H9 (cell line): Measurements from ENCODE around the gene LDLRAD4. TPM values are rescaled to one million over a fixed set of nuclear protein-coding genes. Genes with fewer than 3 reads are reported as not detected.

Source experiments
- DNase-seq: peaks from one replicate; pipeline ENCODE4 v3.0.0-alpha.2; 2017
- H2AFZ ChIP-seq: one replicate; pipeline ENCODE4 v1.6.1; 2013; ENCODE audit warnings: mild to moderate bottlenecking, low read length, control low read depth, moderate library complexity
- H2AK5ac ChIP-seq: 2 replicates; pipeline ENCODE4 v1.6.1; 2013; ENCODE audit warnings: low read length, control low read depth, mixed read lengths; ENCODE audit not compliant: insufficient read length
- H2BK120ac ChIP-seq: one replicate; pipeline ENCODE4 v1.6.1; 2013; ENCODE audit warnings: low read depth, mild to moderate bottlenecking, low read length, control low read depth, inconsistent platforms; ENCODE audit not compliant: poor library complexity, severe bottlenecking
- H2BK12ac ChIP-seq: 2 replicates; pipeline ENCODE4 v1.6.1; 2013; ENCODE audit warnings: low read length, control low read depth, mixed read lengths, low read depth; ENCODE audit not compliant: insufficient read length
- H2BK15ac ChIP-seq: 2 replicates; pipeline ENCODE4 v1.6.1; 2013; ENCODE audit warnings: low read depth, low read length, control low read depth
- H2BK20ac ChIP-seq: one replicate; pipeline ENCODE4 v1.6.1; 2013; ENCODE audit warnings: low read depth, mild to moderate bottlenecking, low read length, control low read depth, inconsistent platforms; ENCODE audit not compliant: poor library complexity, severe bottlenecking
- H2BK5ac ChIP-seq: 2 replicates; pipeline ENCODE4 v1.6.1; 2013; ENCODE audit warnings: low read length, control low read depth, mixed read lengths; ENCODE audit not compliant: insufficient read length
- H3K14ac ChIP-seq: 2 replicates; pipeline ENCODE4 v1.6.1; 2013; ENCODE audit warnings: low read length, control low read depth; ENCODE audit not compliant: insufficient read depth
- H3K18ac ChIP-seq: 2 replicates; pipeline ENCODE4 v1.6.1; 2013; ENCODE audit warnings: low read depth, mild to moderate bottlenecking, mixed read lengths, low read length, control low read depth; ENCODE audit not compliant: insufficient read length
- H3K23ac ChIP-seq: 2 replicates; pipeline ENCODE4 v1.6.1; 2013; ENCODE audit warnings: low read length, control low read depth, mixed read lengths, low read depth; ENCODE audit not compliant: insufficient read length
- H3K23me2 ChIP-seq: 2 replicates; pipeline ENCODE4 v1.6.1; 2013; ENCODE audit warnings: low read depth, mild to moderate bottlenecking, mixed read lengths, low read length, control low read depth; ENCODE audit not compliant: insufficient read length, poor library complexity, severe bottlenecking
- H3K27ac ChIP-seq: 2 replicates; pipeline ENCODE4 v1.5.1; 2013; ENCODE audit warnings: low read length, control low read depth, mixed read lengths, low read depth; ENCODE audit not compliant: insufficient read length
- H3K27me3 ChIP-seq: 2 replicates; pipeline ENCODE4 v1.6.1; 2013; ENCODE audit warnings: low read length, control low read depth, inconsistent platforms; ENCODE audit not compliant: insufficient read depth
- H3K4ac ChIP-seq: 2 replicates; pipeline ENCODE4 v1.6.1; 2013; ENCODE audit warnings: low read depth, mild to moderate bottlenecking, control low read depth, inconsistent platforms, low read length, moderate library complexity
- H3K4me1 ChIP-seq: 2 replicates; pipeline ENCODE4 v1.6.1; 2013; ENCODE audit warnings: low read length, control low read depth, inconsistent platforms; ENCODE audit not compliant: insufficient read depth
- H3K4me2 ChIP-seq: 2 replicates; pipeline ENCODE4 v1.6.1; 2013; ENCODE audit warnings: low read length, control low read depth, mixed read lengths; ENCODE audit not compliant: insufficient read length, insufficient read depth
- H3K56ac ChIP-seq: 2 replicates; pipeline ENCODE4 v1.6.1; 2013; ENCODE audit warnings: low read depth, mild to moderate bottlenecking, mixed read lengths, low read length, control low read depth; ENCODE audit not compliant: insufficient read length
- H3K79me1 ChIP-seq: 2 replicates; pipeline ENCODE4 v1.6.1; 2013; ENCODE audit warnings: low read depth, mild to moderate bottlenecking, moderate library complexity, low read length, control low read depth, inconsistent platforms; ENCODE audit not compliant: insufficient read depth, poor library complexity, severe bottlenecking
- H3K79me2 ChIP-seq: 2 replicates; pipeline ENCODE4 v1.6.1; 2013; ENCODE audit warnings: low read length, control low read depth, inconsistent platforms; ENCODE audit not compliant: insufficient read depth
- H3K9ac ChIP-seq: 2 replicates; pipeline ENCODE4 v1.6.1; 2013; ENCODE audit warnings: low read length, control low read depth, mixed read lengths; ENCODE audit not compliant: insufficient read length; ENCODE audit errors: extremely low read depth
- H3K9me3 ChIP-seq: one replicate; pipeline ENCODE4 v1.6.1; 2013; ENCODE audit warnings: low read depth, low read length, inconsistent platforms; ENCODE audit not compliant: control insufficient read depth
- H3T11ph ChIP-seq: one replicate; pipeline ENCODE4 v1.6.1; 2013; ENCODE audit warnings: mild to moderate bottlenecking, low read length, control low read depth, inconsistent platforms
- H4K20me1 ChIP-seq: one replicate; pipeline ENCODE4 v1.6.1; 2013; ENCODE audit not compliant: control insufficient read depth, insufficient read length, insufficient read depth
- H4K5ac ChIP-seq: 2 replicates; pipeline ENCODE4 v1.6.1; 2013; ENCODE audit warnings: low read depth, mild to moderate bottlenecking, mixed read lengths, low read length, control low read depth; ENCODE audit not compliant: insufficient read length
- H4K8ac ChIP-seq: replicated peaks from 2 replicates; pipeline ENCODE4 v1.6.1; 2013; ENCODE audit warnings: low read length, control low read depth, mixed read lengths, low read depth; ENCODE audit not compliant: insufficient read length
- H4K91ac ChIP-seq: 2 replicates; pipeline ENCODE4 v1.6.1; 2013; ENCODE audit warnings: low read depth, mild to moderate bottlenecking, moderate library complexity, mixed read lengths, low read length, control low read depth; ENCODE audit not compliant: insufficient read length
- H3K27ac Mint-ChIP-seq, 3 experiments: 2 replicates in 2 of 3; 3 replicates in 1 of 3; pipeline ENCODE4 v1.8.0; 2020 to 2021; ENCODE audit warnings: mixed read lengths in 3 of 3, mild to moderate bottlenecking in 1 of 3, moderate library complexity in 1 of 3
- H3K27me3 Mint-ChIP-seq: 2 replicates; pipeline ENCODE4 v1.8.0; 2021; ENCODE audit warnings: low read depth, mild to moderate bottlenecking, moderate library complexity, mixed read lengths
- H3K36me3 Mint-ChIP-seq, 3 experiments: 2 replicates in 2 of 3; 3 replicates in 1 of 3; pipeline ENCODE4 v1.8.0; 2020 to 2021; ENCODE audit warnings: low read depth in 3 of 3, mixed read lengths in 3 of 3; ENCODE audit not compliant: insufficient read depth in 1 of 3
- H3K4me1 Mint-ChIP-seq, 2 experiments: 2 replicates each; pipeline ENCODE4 v1.8.0; 2020; ENCODE audit warnings: mixed read lengths in 2 of 2
- H3K4me3 Mint-ChIP-seq, 2 experiments: 2 replicates in 1 of 2; 3 replicates in 1 of 2; pipeline ENCODE4 v1.8.0; 2020 to 2021; ENCODE audit warnings: mild to moderate bottlenecking in 2 of 2, mixed read lengths in 2 of 2, moderate library complexity in 1 of 2
- H3K9me3 Mint-ChIP-seq, 2 experiments: 2 replicates in 1 of 2; 3 replicates in 1 of 2; pipeline ENCODE4 v1.8.0; 2020; ENCODE audit warnings: mild to moderate bottlenecking in 2 of 2, mixed read lengths in 2 of 2, moderate library complexity in 1 of 2
- CTCF ChIP-seq: fragments of 200-600 bp; sonication (generic); conservative IDR thresholded peaks from 3 replicates; pipeline ENCODE4 v1.8.0; 2021; ENCODE audit warnings: antibody characterized with exemption, mild to moderate bottlenecking
- WGBS: extraction: QIAGEN DNeasy Blood & Tissue Kit; methylation state at CpG from one replicate; pipeline ENCODE4 v1.1.7; 2013; ENCODE audit warnings: missing lambda C conversion rate, low lambda C conversion rate, mixed read lengths; ENCODE audit not compliant: insufficient read length; ENCODE audit errors: extremely low coverage; 5-methylcytosine and 5-hydroxymethylcytosine counted together
- total RNA-seq: library from RNA; stranded (reverse); gene quantifications from 2 replicates; pipeline ENCODE4 v1.2.1, GENCODE V29; 2021

Gene LDLRAD4
- total RNA-seq, 1 experiment from 2014 or later: 3.9 TPM

- DNase-seq: no peak
- no peak overlapping the region for H3K23ac ChIP-seq
- H2BK15ac ChIP-seq: no peak overlapping the region
- H3K9me3 Mint-ChIP-seq: peaks cover 5 to 6% of the 10 kb centered on the region in 2 experiments; a peak in 4 of 5 replicates
- H2BK12ac ChIP-seq: no peak overlapping the region
- H3K4ac ChIP-seq: no peak overlapping the region
- H3K4me1 Mint-ChIP-seq: peaks cover 17 to 18% of the 10 kb centered on the region in 2 experiments
- no peak overlapping the region for H2BK20ac ChIP-seq
- no peaks in the 10 kb centered on the region for H3K27me3 ChIP-seq
- no peak overlapping the region for H4K91ac ChIP-seq
- H3K4me3 Mint-ChIP-seq: no peak overlapping the region
- H3K4me2 ChIP-seq: no peak overlapping the region
- H3K27ac ChIP-seq: no peak overlapping the region
- WGBS: no CpG with 5 or more reads among the region's 2 CpGs
- H4K20me1 ChIP-seq: no peaks in the 10 kb centered on the region
- no peak overlapping the region for H3K14ac ChIP-seq
- H2BK120ac ChIP-seq: no peak overlapping the region
- no peak overlapping the region for H3K18ac ChIP-seq
- H3K79me2 ChIP-seq: no peaks in the 10 kb centered on the region
- no peak overlapping the region for H4K5ac ChIP-seq
- TF ChIP-seq CTCF: no peak
- H3K27ac Mint-ChIP-seq: 0 out of 7 replicates have a peak overlapping the region, but pooled peaks of 1 of the 3 experiments have one; percentile 35
- no peaks in the 10 kb centered on the region for H3K79me1 ChIP-seq
- no peak overlapping the region for H2BK5ac ChIP-seq
- H3K23me2 ChIP-seq: no peaks in the 10 kb centered on the region
- no peaks in the 10 kb centered on the region; the same call in 1 of the 2 replicates for H3K4me1 ChIP-seq
- H3K36me3 Mint-ChIP-seq: peaks cover 0 to 5% (median 4%) of the 10 kb centered on the region in 3 experiments; a peak in 2 of 7 replicates
- H3T11ph ChIP-seq: no peak overlapping the region
- no peaks in the 10 kb centered on the region; the same call in 1 of the 2 replicates for H3K27me3 Mint-ChIP-seq
- H4K8ac ChIP-seq: no peak overlapping the region
- H3K9ac ChIP-seq: no peak overlapping the region
- no peak overlapping the region for H2AK5ac ChIP-seq
- H3K56ac ChIP-seq: no peak overlapping the region
- H3K9me3 ChIP-seq: no peaks in the 10 kb centered on the region
- no peak overlapping the region for H2AFZ ChIP-seq
Observed at GRCh38 chr18:13414102-13414501, 195.5 kb downstream of the LDLRAD4 start.
